Activated T-helper 2 cell treated with anti-CD3 and anti-CD28 coated beads, Interferon-gamma antibody, Interleukin-2, Interleukin-4, amounts not matched to agents 10 μg/mL and 5 μg/mL and 100 μg/mL, durations not matched to agents 14 hours and 24 hours and 36 hours (primary cell): ENCODE results near the gene ZNF212. TPM values are rescaled to one million over a fixed set of nuclear protein-coding genes. Genes with fewer than 3 reads are reported as not detected.

Experiments used
- DNase-seq: peaks from one replicate; pipeline ENCODE4 v3.0.0; 2021; ENCODE audit warnings: low spot score
- H3K27ac Mint-ChIP-seq: one replicate; pipeline ENCODE4 v1.8.0; 2021; ENCODE audit warnings: mixed read lengths
- H3K27me3 Mint-ChIP-seq: one replicate; pipeline ENCODE4 v1.8.0; 2021; ENCODE audit warnings: low read depth, mixed read lengths
- H3K36me3 Mint-ChIP-seq: one replicate; pipeline ENCODE4 v1.8.0; 2021; ENCODE audit warnings: low read depth, mixed read lengths
- H3K4me1 Mint-ChIP-seq: one replicate; pipeline ENCODE4 v1.8.0; 2021; ENCODE audit warnings: low read depth, mixed read lengths
- H3K4me3 Mint-ChIP-seq: one replicate; pipeline ENCODE4 v1.8.0; 2021; ENCODE audit warnings: low read depth, mild to moderate bottlenecking, moderate library complexity, mixed read lengths
- H3K9me3 Mint-ChIP-seq: one replicate; pipeline ENCODE4 v1.8.0; 2021; ENCODE audit warnings: mixed read lengths
- intact Hi-C: fragments of 100-400 bp; cut with micrococcal nuclease; formaldehyde crosslinking; loops from one replicate; pipeline ENCODE4 v1.15.1; 2023
- total RNA-seq: library from RNA; stranded (reverse); gene quantifications from 2 replicates; pipeline ENCODE4 v1.2.3, GENCODE V29; 2022

ZNF212 gene
- total RNA-seq, 1 donor from 2014 or later = 18.4 TPM

DNA sequence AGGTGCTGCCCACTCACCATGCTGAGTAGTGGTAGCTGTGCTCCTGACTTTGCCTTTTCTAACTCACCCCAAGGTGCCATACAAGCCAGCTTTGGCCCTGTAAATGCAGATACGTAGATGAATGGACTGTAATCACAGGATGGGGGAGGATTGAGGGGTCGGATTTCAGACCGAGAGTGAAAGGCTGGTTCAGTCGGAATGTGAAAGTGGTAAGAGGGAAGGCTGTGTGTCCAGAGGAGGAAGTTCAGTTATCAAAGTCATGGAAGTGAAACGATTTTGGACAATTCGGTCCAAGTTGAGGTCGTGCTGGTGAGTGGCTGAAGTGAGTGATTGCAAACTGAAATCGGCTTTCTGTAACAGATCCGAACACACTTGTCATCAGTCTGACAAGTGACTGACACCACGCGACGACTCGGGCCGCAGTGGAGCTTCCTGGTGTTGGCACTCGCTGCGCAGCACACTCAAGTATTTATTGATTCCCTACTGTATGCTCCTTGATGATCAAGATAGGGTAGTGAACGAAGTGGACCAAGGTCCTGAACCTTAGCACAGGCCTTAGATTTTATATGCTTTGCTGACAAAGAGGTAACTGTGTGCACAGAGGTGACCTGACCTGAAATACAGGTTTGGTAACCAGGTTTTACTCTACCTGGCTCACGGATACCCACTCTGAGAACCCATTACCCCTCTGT lies 33.6 kb upstream of the ZNF212 start:
- Mint-ChIP-seq H3K27ac (peak overlapping the region; percentile 64), H3K36me3 (peaks cover 87% of the 10 kb centered on the region), H3K9me3 (no peaks in the 10 kb centered on the region), H3K4me3 (no peak overlapping the region), H3K27me3 (no peaks in the 10 kb centered on the region), H3K4me1 (peaks cover 49% of the 10 kb centered on the region)
- intact Hi-C loops = no loop called here
- DNase-seq = no peak

GRCh38 chr7:149207324-149208035 lies 32.0 kb upstream of the ZNF212 start:
- Mint-ChIP-seq H3K27ac (peak overlapping the region; percentile 70), H3K4me3 (no peak overlapping the region), H3K9me3 (no peaks in the 10 kb centered on the region), H3K4me1 (peaks cover 46% of the 10 kb centered on the region), H3K27me3 (no peaks in the 10 kb centered on the region), H3K36me3 (peaks cover 87% of the 10 kb centered on the region)
- intact Hi-C loops = no loop called here
- no peak for DNase-seq

DNA sequence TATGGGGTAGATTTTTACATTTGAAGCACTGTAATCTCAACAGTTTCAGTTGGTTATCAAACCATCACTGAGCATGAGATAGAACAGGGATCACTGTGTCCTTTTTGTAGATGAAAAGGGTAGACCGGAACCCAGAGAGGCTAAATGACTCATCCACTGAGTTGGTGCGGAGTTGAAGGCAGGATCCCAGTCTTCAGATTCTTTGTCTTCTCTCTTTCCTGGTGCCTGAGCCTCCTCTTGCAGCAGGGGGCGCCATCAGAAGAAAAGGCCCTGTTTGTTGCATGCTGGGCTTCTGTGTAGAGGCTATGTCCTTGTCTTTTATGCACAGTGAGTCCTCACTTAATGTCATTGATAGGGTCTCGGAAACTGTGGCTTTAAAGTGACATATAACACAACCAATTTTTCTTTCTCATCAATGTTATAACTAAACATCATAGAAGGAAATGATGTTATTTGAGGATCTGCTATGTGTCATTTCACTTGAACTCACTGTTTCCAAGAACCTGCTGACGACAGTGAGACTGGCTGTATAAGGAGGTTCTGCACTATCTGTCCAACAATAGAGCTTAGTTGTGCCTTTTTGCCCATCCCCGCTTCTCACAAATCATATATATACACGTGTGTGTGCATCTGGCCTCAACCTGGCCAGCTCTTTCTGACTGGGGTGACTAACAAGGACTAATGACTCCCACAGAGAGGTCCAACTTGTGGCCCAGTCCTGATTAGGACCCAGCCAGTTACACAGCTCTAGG lies 29.8 kb upstream of the ZNF212 start:
- Mint-ChIP-seq H3K4me3 (peak overlapping the region; percentile 32), H3K27ac (peak overlapping the region; percentile 94), H3K4me1 (peaks cover 31% of the 10 kb centered on the region), H3K9me3 (no peaks in the 10 kb centered on the region), H3K27me3 (no peaks in the 10 kb centered on the region), H3K36me3 (peaks cover 88% of the 10 kb centered on the region)
- peak; percentile 70 for DNase-seq
- intact Hi-C loops = loop anchor here (1.0 to 2.0 kb wide), 4 partner anchors 15 to 412 kb away; partner anchors contain the start of genes ZNF282 and ZNF425

- Mint-ChIP-seq H3K4me3 (peak overlapping the region; percentile 45), H3K36me3 (peaks cover 91% of the 10 kb centered on the region), H3K4me1 (peaks cover 29% of the 10 kb centered on the region)
These were observed 28.9 kb upstream of the ZNF212 start for GRCh38 chr7:149210551-149210950.

GRCh38 chr7:149214020-149214720 lies 25.3 kb upstream of the ZNF212 start:
- Mint-ChIP-seq H3K4me1 (peaks cover 17% of the 10 kb centered on the region), H3K9me3 (no peaks in the 10 kb centered on the region), H3K4me3 (no peak overlapping the region), H3K27ac (peak overlapping the region; percentile 60), H3K36me3 (peaks cover 94% of the 10 kb centered on the region), H3K27me3 (no peaks in the 10 kb centered on the region)
- intact Hi-C loops = no loop called here
- DNase-seq = no peak

More at GRCh38 chr7:149210551-149210950, 28.9 kb upstream of the ZNF212 start:
- DNase-seq = no peak
- Mint-ChIP-seq H3K27ac (peak overlapping the region; percentile 94), H3K27me3 (no peaks in the 10 kb centered on the region), H3K9me3 (no peaks in the 10 kb centered on the region)
- intact Hi-C loops = loop anchor here (2.0 kb wide), 1 partner anchor 16 kb away; the partner anchor contains the start of gene ZNF282

DNA sequence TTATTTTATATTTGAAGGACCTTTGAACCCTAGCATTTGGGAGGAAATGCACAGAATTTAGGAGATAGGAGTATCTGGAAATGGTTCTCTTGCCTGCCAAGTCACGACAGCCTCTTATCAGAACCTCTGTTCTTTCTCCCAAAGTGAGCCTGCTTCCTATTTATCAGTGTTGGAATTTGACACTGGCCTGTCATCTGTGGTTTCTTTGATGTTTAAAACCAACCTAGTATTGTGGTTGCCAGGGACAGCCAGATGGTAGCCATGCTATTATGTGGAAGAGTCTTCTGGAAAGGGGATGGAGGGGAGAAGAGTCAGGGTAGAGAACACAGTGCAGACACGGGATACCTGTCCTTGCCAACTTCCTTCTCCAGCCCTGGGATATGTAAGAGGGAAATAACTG lies 23.0 kb upstream of the ZNF212 start:
- Mint-ChIP-seq H3K4me1 (peaks cover 2% of the 10 kb centered on the region), H3K27me3 (no peaks in the 10 kb centered on the region), H3K27ac (no peak overlapping the region), H3K4me3 (no peak overlapping the region), H3K9me3 (no peaks in the 10 kb centered on the region), H3K36me3 (peaks cover 86% of the 10 kb centered on the region)
- intact Hi-C loops = no loop called here
- DNase-seq = no peak

DNA sequence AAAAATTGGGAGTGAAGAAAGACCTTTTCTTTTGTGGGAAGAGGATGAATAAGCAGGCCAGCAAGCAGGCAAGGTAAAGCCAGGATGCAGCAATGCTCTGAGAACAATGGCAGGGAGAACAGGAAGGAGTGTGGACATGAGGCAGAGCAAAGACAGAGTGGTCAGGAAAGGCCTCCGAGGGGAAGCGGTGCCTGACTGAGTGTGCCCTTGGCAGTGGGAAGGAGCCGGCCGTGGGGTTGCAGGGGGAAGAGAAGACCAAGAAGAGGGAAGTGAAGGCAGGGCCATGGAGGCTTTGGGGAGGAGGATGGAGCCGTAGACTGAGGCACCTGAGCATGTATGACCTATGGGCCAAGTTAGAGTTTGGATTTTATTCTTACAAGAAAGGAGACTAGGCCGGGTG lies 21.9 kb upstream of the ZNF212 start:
- Mint-ChIP-seq H3K27ac (no peak overlapping the region), H3K27me3 (no peaks in the 10 kb centered on the region), H3K4me3 (no peak overlapping the region), H3K4me1 (peaks cover 1% of the 10 kb centered on the region), H3K36me3 (peaks cover 85% of the 10 kb centered on the region), H3K9me3 (no peaks in the 10 kb centered on the region)
- intact Hi-C loops = no loop called here
- DNase-seq = no peak

GRCh38 chr7:149218469-149219420 lies 20.7 kb upstream of the ZNF212 start:
- H3K4me1 Mint-ChIP-seq = peaks cover 1% of the 10 kb centered on the region
- H3K27ac Mint-ChIP-seq = no peak overlapping the region
- H3K36me3 Mint-ChIP-seq = peaks cover 73% of the 10 kb centered on the region

GRCh38 chr7:149220534-149220933 lies 18.9 kb upstream of the ZNF212 start:
- no peak for DNase-seq
- no peaks in the 10 kb centered on the region for H3K27me3 Mint-ChIP-seq
- no peak overlapping the region for H3K4me3 Mint-ChIP-seq
- H3K9me3 Mint-ChIP-seq = no peaks in the 10 kb centered on the region
- intact Hi-C loops = no loop called here
- H3K36me3 Mint-ChIP-seq = peaks cover 65% of the 10 kb centered on the region
- peaks cover 1% of the 10 kb centered on the region for H3K4me1 Mint-ChIP-seq
- H3K27ac Mint-ChIP-seq = no peak overlapping the region

More at GRCh38 chr7:149218469-149219420, 20.7 kb upstream of the ZNF212 start:
- no peaks in the 10 kb centered on the region for H3K27me3 Mint-ChIP-seq
- no peak overlapping the region for H3K4me3 Mint-ChIP-seq
- intact Hi-C loops = no loop called here
- H3K9me3 Mint-ChIP-seq = no peaks in the 10 kb centered on the region
- no peak for DNase-seq

DNA sequence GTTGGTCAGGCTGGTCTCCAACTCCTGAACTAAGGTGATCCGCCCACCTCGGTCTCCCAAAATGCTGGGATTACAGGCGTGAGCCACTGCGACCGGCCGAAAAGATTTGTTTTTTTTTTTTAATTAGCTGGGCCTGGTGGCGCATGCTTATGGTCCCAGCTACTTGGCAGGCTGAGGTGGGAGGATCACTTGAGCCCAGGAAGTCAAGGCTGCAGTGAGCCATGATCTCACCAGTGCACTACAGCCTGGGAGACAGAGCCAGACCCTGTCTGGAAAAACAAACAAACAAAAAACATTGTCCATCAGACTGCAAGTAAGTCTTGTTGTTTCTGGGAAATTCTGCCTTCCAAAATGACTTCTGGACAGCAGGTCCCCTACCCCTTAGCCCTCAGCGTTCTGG lies 16.3 kb upstream of the ZNF212 start:
- Mint-ChIP-seq H3K36me3 (peaks cover 52% of the 10 kb centered on the region), H3K27ac (no peak overlapping the region)

DNA sequence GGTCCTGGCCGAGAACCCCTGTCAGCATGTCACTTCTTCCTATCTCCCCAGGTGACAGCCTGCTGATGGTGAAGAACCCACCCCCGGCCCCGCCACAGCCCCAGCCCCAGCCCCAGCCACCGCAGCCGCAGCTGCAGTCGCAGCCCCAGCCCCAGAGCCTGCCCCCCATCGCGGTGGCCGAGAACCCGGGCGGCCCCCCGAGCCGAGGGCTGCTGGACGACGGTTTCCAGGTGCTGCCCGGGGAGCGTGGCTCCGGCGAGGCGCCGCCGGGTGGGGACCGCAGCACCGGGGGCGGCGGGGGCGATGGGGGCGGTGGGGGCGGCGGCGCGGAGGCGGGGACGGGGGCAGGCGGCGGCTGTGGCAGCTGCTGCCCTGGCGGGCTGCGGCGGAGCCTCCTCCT lies 15.7 kb upstream of the ZNF212 start:
- H3K27me3 Mint-ChIP-seq = no peaks in the 10 kb centered on the region
- peaks cover 1% of the 10 kb centered on the region for H3K4me1 Mint-ChIP-seq
- H3K27ac Mint-ChIP-seq = no peak overlapping the region
- H3K36me3 Mint-ChIP-seq = peaks cover 46% of the 10 kb centered on the region
- intact Hi-C loops = no loop called here
- no peak overlapping the region for H3K4me3 Mint-ChIP-seq
- no peaks in the 10 kb centered on the region for H3K9me3 Mint-ChIP-seq
- DNase-seq = no peak

More for the DNA sequence above, 16.3 kb upstream of the ZNF212 start:
- Mint-ChIP-seq H3K4me1 (peaks cover 1% of the 10 kb centered on the region), H3K27me3 (no peaks in the 10 kb centered on the region), H3K9me3 (no peaks in the 10 kb centered on the region), H3K4me3 (no peak overlapping the region)
- no peak for DNase-seq
- intact Hi-C loops = no loop called here
